B cell (primary cell): ENCODE results near the gene RBM19.

Experiments
- CTCF ChIP-seq: fragments of 200-600 bp; IDR thresholded peaks from one replicate; pipeline ENCODE4 v1.8.0; 2022; ENCODE audit warnings: antibody characterized with exemption, mild to moderate bottlenecking
- EZH2 ChIP-seq: IDR thresholded peaks from 2 replicates; pipeline ENCODE4 v1.6.1; 2012; ENCODE audit warnings: borderline replicate concordance, low read depth, mild to moderate bottlenecking, moderate library complexity, low read length; ENCODE audit not compliant: insufficient read depth, poor library complexity, severe bottlenecking

- no peak for TF ChIP-seq CTCF
- no peak for TF ChIP-seq EZH2
These were observed 40.6 kb upstream of the RBM19 start for GRCh38 chr12:114006482-114007425.
